ENCODE results near the gene FBXO41. TPM values are rescaled to one million over a fixed set of nuclear protein-coding genes. Genes with fewer than 3 reads are reported as not detected.
A peak's percentile ranks its signal among the peaks of the same experiment; 100 is the strongest.

Gene FBXO41
- total RNA-seq, 4 donors from 2014 or later: 1.1 to 8.2 (median 5.7) TPM

- Histone ChIP-seq H3K27ac (no peak overlapping the region), H3K4me1 (peaks cover 35% of the 10 kb centered on the region), H3K4me3 (no peak overlapping the region), H3K27me3 (no peaks in the 10 kb centered on the region), H3K36me3 (peaks cover 55% of the 10 kb centered on the region), H3K9me3 (no peaks in the 10 kb centered on the region)
- WGBS: 55% methylated on average over 3 of the region's 3 CpGs
- DNase-seq (ENCODE audit: low spot score in 2 of 2): no peak
- TF ChIP-seq POLR2AphosphoS5 (IDR thresholded peaks at IDR 0.05) (no peak), POLR2A (IDR thresholded peaks at IDR 0.05) (no peak), CTCF (IDR thresholded peaks at IDR 0.05) (no peak), EP300 (IDR thresholded peaks at IDR 0.05) (no peak)
Observed at GRCh38 chr2:73239776-73240175, 44.5 kb downstream of the FBXO41 start.

- H3K27me3 ChIP-seq: no peaks in the 10 kb centered on the region
- H3K4me3 ChIP-seq: no peak overlapping the region
- H3K4me1 ChIP-seq: peaks cover 31% of the 10 kb centered on the region
- no peak for DNase-seq (ENCODE audit: low spot score in 2 of 2)
- no peaks in the 10 kb centered on the region for H3K9me3 ChIP-seq
- H3K36me3 ChIP-seq: peaks cover 47% of the 10 kb centered on the region
- H3K27ac ChIP-seq: no peak overlapping the region
- no peak for TF ChIP-seq EP300 (IDR thresholded peaks at IDR 0.05)
- TF ChIP-seq POLR2AphosphoS5 (IDR thresholded peaks at IDR 0.05): no peak
- TF ChIP-seq CTCF (IDR thresholded peaks at IDR 0.05): no peak
- TF ChIP-seq POLR2A (IDR thresholded peaks at IDR 0.05): no peak
- 91% methylated on average over 1 of the region's 1 CpG for WGBS
Observed at GRCh38 chr2:73238976-73239375, 45.3 kb downstream of the FBXO41 start.

- WGBS: 78% methylated on average over 3 of the region's 3 CpGs
- DNase-seq (ENCODE audit: low spot score in 2 of 2): no peak
Observed at GRCh38 chr2:73238149-73238548, 46.1 kb downstream of the FBXO41 start.

GRCh38 chr2:73237168-73237567, 47.1 kb downstream of the FBXO41 start:
- WGBS: 47% methylated on average over 1 of the region's 1 CpG
- DNase-seq (ENCODE audit: low spot score in 2 of 2): no peak
- TF ChIP-seq EP300 (IDR thresholded peaks at IDR 0.05): no peak
- no peak for TF ChIP-seq CTCF (IDR thresholded peaks at IDR 0.05)
- TF ChIP-seq POLR2A (IDR thresholded peaks at IDR 0.05): no peak
- TF ChIP-seq POLR2AphosphoS5 (IDR thresholded peaks at IDR 0.05): no peak
- Histone ChIP-seq H3K27ac (no peak overlapping the region), H3K36me3 (peaks cover 32% of the 10 kb centered on the region), H3K9me3 (no peaks in the 10 kb centered on the region), H3K4me3 (no peak overlapping the region), H3K4me1 (peaks cover 35% of the 10 kb centered on the region), H3K27me3 (no peaks in the 10 kb centered on the region)

More at GRCh38 chr2:73238149-73238548, 46.1 kb downstream of the FBXO41 start:
- Histone ChIP-seq H3K4me1 (peaks cover 29% of the 10 kb centered on the region), H3K36me3 (peaks cover 40% of the 10 kb centered on the region), H3K27ac (no peak overlapping the region), H3K9me3 (no peaks in the 10 kb centered on the region), H3K4me3 (no peak overlapping the region), H3K27me3 (no peaks in the 10 kb centered on the region)
- TF ChIP-seq POLR2AphosphoS5 (IDR thresholded peaks at IDR 0.05) (no peak), CTCF (IDR thresholded peaks at IDR 0.05) (no peak), POLR2A (IDR thresholded peaks at IDR 0.05) (no peak), EP300 (IDR thresholded peaks at IDR 0.05) (no peak)

GRCh38 chr2:73235315-73236028, 48.8 kb downstream of the FBXO41 start:
- peak overlapping the region; percentile 94 for H3K4me3 ChIP-seq
- DNase-seq (ENCODE audit: low spot score in 2 of 2): no peak
- H3K27ac ChIP-seq: no peak overlapping the region
- peaks cover 17% of the 10 kb centered on the region for H3K36me3 ChIP-seq
- 72% methylated on average over 11 of the region's 11 CpGs for WGBS
- H3K27me3 ChIP-seq: no peaks in the 10 kb centered on the region
- peaks cover 36% of the 10 kb centered on the region for H3K4me1 ChIP-seq
- H3K9me3 ChIP-seq: no peaks in the 10 kb centered on the region
- TF ChIP-seq EP300 (IDR thresholded peaks at IDR 0.05) (no peak), CTCF (IDR thresholded peaks at IDR 0.05) (no peak), POLR2A (IDR thresholded peaks at IDR 0.05) (no peak), POLR2AphosphoS5 (IDR thresholded peaks at IDR 0.05) (no peak)

Data from suprapubic skin (tissue), 4 donors.